Fibroblast of lung (primary cell): ENCODE results near the gene TMC6.

Experiments used
- EZH2 ChIP-seq: IDR thresholded peaks from 2 replicates; pipeline ENCODE4 v1.5.1; 2012; ENCODE audit warnings: low read length, control low read depth, mild to moderate bottlenecking; ENCODE audit errors: missing control alignments
- TF ChIP-seq, protein P1 (sequence below), 2 donors: IDR thresholded peaks in 1 of 2; conservative IDR thresholded peaks in 1 of 2; 1 replicate in 1 of 2; 2 replicates in 1 of 2; pipeline ENCODE4 v1.5.1; 2011 to 2012; ENCODE audit warnings: low read length in 2 of 2, control low read depth in 1 of 2, inconsistent platforms in 1 of 2, low read depth in 1 of 2, mild to moderate bottlenecking in 1 of 2

DNA sequence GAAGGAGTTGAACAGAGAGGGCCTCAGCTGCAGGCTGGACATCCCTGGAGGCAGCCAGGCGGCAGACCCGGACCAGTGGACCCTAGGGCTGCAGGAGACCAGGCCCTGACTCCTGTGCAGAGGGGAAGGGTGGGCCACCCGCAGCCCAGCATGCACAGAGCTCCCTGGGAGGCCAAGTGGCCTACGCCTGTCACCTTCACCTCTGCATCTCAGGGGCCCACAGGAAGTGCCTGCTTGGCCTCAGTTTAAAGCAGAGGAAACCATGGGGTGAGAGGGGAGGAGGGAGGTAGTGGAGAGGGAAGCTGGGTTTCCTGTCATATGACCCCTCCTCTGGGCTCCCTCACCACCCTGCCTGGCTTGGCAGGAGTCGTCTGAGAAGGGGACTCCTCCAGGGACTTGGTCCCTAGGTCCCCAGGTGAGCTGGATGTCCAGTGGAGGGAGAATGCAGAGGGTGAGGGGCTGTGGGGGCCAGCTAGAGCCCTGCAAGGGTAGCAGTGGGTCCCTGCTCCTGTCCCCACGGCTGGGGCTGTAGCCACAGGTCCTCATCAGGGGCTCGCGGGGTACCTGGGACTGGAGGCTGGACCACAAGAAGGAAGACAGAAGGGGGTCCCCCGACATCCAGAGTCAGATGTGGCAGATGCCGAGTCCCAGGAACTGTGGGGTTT lies 2.0 kb upstream of the TMC6 start, which contains the start of gene TMC8:
- TF ChIP-seq, protein P1, sequence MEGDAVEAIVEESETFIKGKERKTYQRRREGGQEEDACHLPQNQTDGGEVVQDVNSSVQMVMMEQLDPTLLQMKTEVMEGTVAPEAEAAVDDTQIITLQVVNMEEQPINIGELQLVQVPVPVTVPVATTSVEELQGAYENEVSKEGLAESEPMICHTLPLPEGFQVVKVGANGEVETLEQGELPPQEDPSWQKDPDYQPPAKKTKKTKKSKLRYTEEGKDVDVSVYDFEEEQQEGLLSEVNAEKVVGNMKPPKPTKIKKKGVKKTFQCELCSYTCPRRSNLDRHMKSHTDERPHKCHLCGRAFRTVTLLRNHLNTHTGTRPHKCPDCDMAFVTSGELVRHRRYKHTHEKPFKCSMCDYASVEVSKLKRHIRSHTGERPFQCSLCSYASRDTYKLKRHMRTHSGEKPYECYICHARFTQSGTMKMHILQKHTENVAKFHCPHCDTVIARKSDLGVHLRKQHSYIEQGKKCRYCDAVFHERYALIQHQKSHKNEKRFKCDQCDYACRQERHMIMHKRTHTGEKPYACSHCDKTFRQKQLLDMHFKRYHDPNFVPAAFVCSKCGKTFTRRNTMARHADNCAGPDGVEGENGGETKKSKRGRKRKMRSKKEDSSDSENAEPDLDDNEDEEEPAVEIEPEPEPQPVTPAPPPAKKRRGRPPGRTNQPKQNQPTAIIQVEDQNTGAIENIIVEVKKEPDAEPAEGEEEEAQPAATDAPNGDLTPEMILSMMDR (conservative IDR thresholded peaks at IDR 0.05 in 1 of 2, IDR thresholded peaks at IDR 0.05 in 1 of 2; ENCODE audit: low read depth in 1 of 2, low read length in 2 of 2), result no peak
- no peak for TF ChIP-seq EZH2
